Astrocyte (in vitro differentiated cells and primary cell): ENCODE measurements around the gene HOOK1. TPM values are rescaled to one million over a fixed set of nuclear protein-coding genes. Genes with fewer than 3 reads are reported as not detected.

Experiments used
- DNase-seq: peaks from one replicate; pipeline ENCODE4 v3.0.0-alpha.2; 2010; ENCODE audit warnings: low read depth
- FAIRE-seq: peaks from 2 replicates; lab custom pipeline; 2011; peaks lifted over from hg19 to GRCh38; lab: Jason Lieb, UNC
- H2AFZ ChIP-seq: 2 replicates; pipeline ENCODE4 v1.6.0; 2012; ENCODE audit warnings: low read depth, low read length, inconsistent platforms
- H3K27ac ChIP-seq: 2 replicates; pipeline ENCODE4 v1.5.1; 2011; ENCODE audit warnings: low read depth, low read length, inconsistent platforms
- H3K27me3 ChIP-seq: 2 replicates; pipeline ENCODE4 v1.6.0; 2011; ENCODE audit warnings: low read length, inconsistent platforms; ENCODE audit not compliant: insufficient read depth
- H3K36me3 ChIP-seq: 2 replicates; pipeline ENCODE4 v1.5.1; 2011; ENCODE audit warnings: low read length, inconsistent platforms; ENCODE audit not compliant: insufficient read depth
- H3K4me1 ChIP-seq: 2 replicates; pipeline ENCODE4 v1.5.1; 2011; ENCODE audit warnings: low read length, inconsistent platforms; ENCODE audit not compliant: insufficient read depth
- H3K4me2 ChIP-seq: 2 replicates; pipeline ENCODE4 v1.6.0; 2012; ENCODE audit warnings: low read length, inconsistent platforms
- H3K4me3 ChIP-seq: 2 replicates; pipeline ENCODE4 v1.5.1; 2011; ENCODE audit warnings: low read depth, mild to moderate bottlenecking, low read length, inconsistent platforms; ENCODE audit not compliant: insufficient read depth
- H3K79me2 ChIP-seq: 2 replicates; pipeline ENCODE4 v1.6.0; 2012; ENCODE audit warnings: mild to moderate bottlenecking, low read length, inconsistent platforms; ENCODE audit not compliant: insufficient read depth
- H3K9ac ChIP-seq: 2 replicates; pipeline ENCODE4 v1.6.0; 2012; ENCODE audit warnings: mild to moderate bottlenecking, low read length, inconsistent platforms
- H3K9me3 ChIP-seq: 2 replicates; pipeline ENCODE4 v1.5.1; 2012; ENCODE audit warnings: low read depth, mild to moderate bottlenecking, low read length, inconsistent platforms; ENCODE audit not compliant: insufficient read depth
- H4K20me1 ChIP-seq: 2 replicates; pipeline ENCODE4 v1.6.0; 2012; ENCODE audit warnings: low read length, inconsistent platforms; ENCODE audit not compliant: insufficient read depth
- H3K27ac Mint-ChIP-seq: one replicate; pipeline ENCODE4 v1.8.0; 2021; ENCODE audit warnings: mild to moderate bottlenecking, mixed read lengths; ENCODE audit not compliant: unreplicated experiment
- H3K27me3 Mint-ChIP-seq: one replicate; pipeline ENCODE4 v1.8.0; 2021; ENCODE audit warnings: low read depth, mixed read lengths; ENCODE audit not compliant: unreplicated experiment
- H3K36me3 Mint-ChIP-seq: one replicate; pipeline ENCODE4 v1.8.0; 2021; ENCODE audit warnings: low read depth, mixed read lengths; ENCODE audit not compliant: unreplicated experiment
- H3K4me1 Mint-ChIP-seq: one replicate; pipeline ENCODE4 v1.8.0; 2021; ENCODE audit warnings: low read depth, mixed read lengths; ENCODE audit not compliant: unreplicated experiment
- H3K4me3 Mint-ChIP-seq: one replicate; pipeline ENCODE4 v1.8.0; 2021; ENCODE audit warnings: mild to moderate bottlenecking, moderate library complexity, mixed read lengths; ENCODE audit not compliant: unreplicated experiment
- H3K9me3 Mint-ChIP-seq: one replicate; pipeline ENCODE4 v1.8.0; 2021; ENCODE audit warnings: mild to moderate bottlenecking, mixed read lengths; ENCODE audit not compliant: unreplicated experiment
- CTCF ChIP-seq: IDR thresholded peaks from 2 replicates; pipeline ENCODE4 v1.5.1; 2011; ENCODE audit warnings: low read depth, mild to moderate bottlenecking, inconsistent platforms, low read length, moderate library complexity; ENCODE audit not compliant: insufficient read depth
- EZH2 ChIP-seq: IDR thresholded peaks from 2 replicates; pipeline ENCODE4 v1.6.1; 2012; ENCODE audit warnings: mild to moderate bottlenecking, low read length, inconsistent platforms; ENCODE audit not compliant: insufficient read depth
- total RNA-seq: library from RNA; stranded (reverse); gene quantifications from 2 replicates; pipeline ENCODE4 v1.2.1, GENCODE V29; 2021

HOOK1 gene
- total RNA-seq, 1 donor from 2014 or later, result 1.8 TPM

GRCh38 chr1:59892841-59893811 lies 78.4 kb downstream of the HOOK1 start:
- Histone ChIP-seq H3K4me1 (no peaks in the 10 kb centered on the region), H3K27ac (no peak overlapping the region), H3K4me3 (no peak overlapping the region), H3K36me3 (no peaks in the 10 kb centered on the region), H3K27me3 (no peaks in the 10 kb centered on the region), H3K9me3 (no peaks in the 10 kb centered on the region), H3K9ac (no peak overlapping the region), H2AFZ (no peak overlapping the region), H4K20me1 (no peaks in the 10 kb centered on the region), H3K79me2 (no peaks in the 10 kb centered on the region), H3K4me2 (no peak overlapping the region)
- DNase-seq (no peak), FAIRE-seq (no peak)
- Mint-ChIP-seq H3K9me3 (peaks cover 10% of the 10 kb centered on the region), H3K27ac (no peak overlapping the region), H3K36me3 (no peaks in the 10 kb centered on the region), H3K4me3 (no peak overlapping the region), H3K27me3 (no peaks in the 10 kb centered on the region), H3K4me1 (no peaks in the 10 kb centered on the region)
- TF ChIP-seq CTCF, result no peak
- TF ChIP-seq EZH2, result no peak

- DNase-seq, result no peak
- H3K27ac Mint-ChIP-seq, result no peak overlapping the region
- no peaks in the 10 kb centered on the region for H3K27me3 Mint-ChIP-seq
Measured at GRCh38 chr1:59897165-59897564, 82.4 kb downstream of the HOOK1 start.

More at GRCh38 chr1:59897165-59897564, 82.4 kb downstream of the HOOK1 start:
- Histone ChIP-seq H3K4me2 (no peak overlapping the region), H4K20me1 (no peaks in the 10 kb centered on the region), H3K36me3 (no peaks in the 10 kb centered on the region), H3K4me1 (no peaks in the 10 kb centered on the region), H3K9ac (no peak overlapping the region), H3K4me3 (no peak overlapping the region), H3K79me2 (no peaks in the 10 kb centered on the region), H3K27me3 (no peaks in the 10 kb centered on the region), H3K27ac (no peak overlapping the region), H2AFZ (no peak overlapping the region), H3K9me3 (no peaks in the 10 kb centered on the region)
- no peak for TF ChIP-seq CTCF
- TF ChIP-seq EZH2, result no peak
- Mint-ChIP-seq H3K9me3 (no peaks in the 10 kb centered on the region), H3K4me3 (no peak overlapping the region), H3K36me3 (no peaks in the 10 kb centered on the region), H3K4me1 (peaks cover 4% of the 10 kb centered on the region)
- no peak for FAIRE-seq
